PC-9 (cell line): ENCODE measurements around the gene ADAMTSL2.

Experiments used
- CTCF ChIP-seq: fragments of 200-600 bp; sonication (generic); conservative IDR thresholded peaks from 2 replicates; pipeline ENCODE4 v1.6.1; 2017; ENCODE audit warnings: mixed run types, antibody characterized with exemption, mild to moderate bottlenecking, moderate library complexity
- EZH2 ChIP-seq: fragments of 200-600 bp; sonication (generic); IDR thresholded peaks from 2 replicates; pipeline ENCODE4 v1.8.0; 2017; ENCODE audit warnings: antibody characterized with exemption, low read depth

- TF ChIP-seq EZH2 (no peak), CTCF (no peak)
Observed at GRCh38 chr9:133524146-133524545, 10.4 kb upstream of the ADAMTSL2 start.
